ENCODE measurements around the gene DENND4A.
"Not testable (repeated sequence)": the region's sequence is repeated elsewhere in the genome, so short reads cannot be mapped to it uniquely, and the experiment has no call there.

The DENND4A gene

GRCh38 chr15:65787260-65787659 lies 4.8 kb downstream of the DENND4A start:
- no peak for DNase-seq

GRCh38 chr15:65785151-65785550 lies 6.9 kb downstream of the DENND4A start:
- DNase-seq, result no peak

GRCh38 chr15:65783872-65784271 lies 8.2 kb downstream of the DENND4A start:
- DNase-seq, result no peak

GRCh38 chr15:65782096-65782495 lies 10.0 kb downstream of the DENND4A start:
- DNase-seq, result no peak

- DNase-seq, result not testable (repeated sequence)
Measured at GRCh38 chr15:65778701-65779100, 13.4 kb downstream of the DENND4A start.

- DNase-seq, result peak; percentile 34
Measured at GRCh38 chr15:65778269-65778668, 13.8 kb downstream of the DENND4A start.

- DNase-seq, result no peak
Measured at GRCh38 chr15:65777843-65778242, 14.2 kb downstream of the DENND4A start.

GRCh38 chr15:65777053-65777452 lies 15.0 kb downstream of the DENND4A start:
- no peak for DNase-seq

- no peak for DNase-seq
Measured at GRCh38 chr15:65773386-65774111, 18.5 kb downstream of the DENND4A start.

- DNase-seq, result no peak
Measured at GRCh38 chr15:65772930-65773329, 19.2 kb downstream of the DENND4A start.

- DNase-seq, result no peak
Measured at GRCh38 chr15:65771870-65772269, 20.2 kb downstream of the DENND4A start.

- DNase-seq, result no peak
Measured at GRCh38 chr15:65769482-65769881, 22.6 kb downstream of the DENND4A start.

- peak; percentile 38 for DNase-seq
Measured at GRCh38 chr15:65767895-65768294, 24.2 kb downstream of the DENND4A start.

GRCh38 chr15:65767264-65767595 lies 24.9 kb downstream of the DENND4A start:
- DNase-seq, result no peak

- no peak for DNase-seq
Measured at GRCh38 chr15:65766422-65767263, 25.4 kb downstream of the DENND4A start.

GRCh38 chr15:65765106-65765505 lies 27.0 kb downstream of the DENND4A start:
- no peak for DNase-seq

- no peak for DNase-seq
Measured at GRCh38 chr15:65762914-65763787, 28.9 kb downstream of the DENND4A start.

- DNase-seq, result no peak
Measured at GRCh38 chr15:65762399-65762798, 29.7 kb downstream of the DENND4A start.

GRCh38 chr15:65761210-65761926 lies 30.7 kb downstream of the DENND4A start:
- DNase-seq, result no peak

- DNase-seq, result no peak
Measured at GRCh38 chr15:65759441-65759840, 32.7 kb downstream of the DENND4A start.

- DNase-seq, result no peak
Measured at GRCh38 chr15:65758242-65758641, 33.9 kb downstream of the DENND4A start.

- no peak for DNase-seq
Measured at GRCh38 chr15:65757256-65757655, 34.8 kb downstream of the DENND4A start.
